Measurements from ENCODE around the gene ZFP36. TPM values are rescaled to one million over a fixed set of nuclear protein-coding genes. Genes with fewer than 3 reads are reported as not detected.
A peak's percentile ranks its signal among the peaks of the same experiment; 100 is the strongest.

Gene ZFP36
- total RNA-seq, 2 donors from 2014 or later = 55.8 to 108 TPM

DNA sequence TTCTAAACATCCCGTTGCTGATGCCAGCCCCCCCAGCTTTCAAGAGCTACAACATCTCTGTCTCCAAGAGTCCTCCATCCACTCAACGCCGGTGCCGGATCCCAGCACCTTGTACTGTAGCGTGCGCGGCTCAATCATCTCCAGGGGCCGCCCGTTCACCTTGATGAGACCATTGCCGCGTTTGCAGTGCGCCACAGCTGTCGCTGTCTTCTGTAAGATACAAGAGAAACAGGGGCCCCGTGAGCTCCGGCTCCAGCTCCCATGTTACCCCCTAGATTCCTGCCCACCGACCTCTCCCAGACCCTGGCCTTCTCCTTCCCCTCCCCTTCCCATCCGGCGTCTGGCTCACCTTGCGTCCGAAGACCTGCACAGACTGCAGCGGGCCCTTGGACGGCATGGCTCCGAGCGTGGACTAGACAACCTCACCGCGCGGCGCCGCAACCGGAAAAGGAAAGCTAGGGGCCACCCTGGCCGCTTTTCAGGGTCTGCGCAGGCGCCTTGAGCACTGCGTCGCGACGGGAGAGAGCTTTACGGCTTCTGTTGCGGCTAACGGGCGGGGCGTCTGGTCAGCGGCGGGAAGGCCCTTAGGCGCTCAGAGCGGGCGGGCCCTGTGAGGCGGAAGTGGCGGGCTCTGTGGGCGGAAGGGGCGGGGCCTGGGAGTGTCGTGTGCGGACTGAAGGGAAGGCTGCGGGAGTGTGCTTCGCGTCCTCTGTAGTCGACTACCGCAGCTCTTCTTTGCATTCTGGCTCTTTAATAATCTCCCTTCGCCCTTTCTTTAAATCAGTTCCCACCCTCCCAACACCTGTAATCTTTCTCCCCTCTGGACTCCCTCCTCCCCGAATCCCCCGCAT is 29.1 kb downstream of the ZFP36 start, which contains the start of gene RPS16:
Gene RPS16, minus strand, starts transcription at position 451 of the 851 bp plus-strand sequence. Its CDS starts 54 bp downstream, at position 397.
- Histone ChIP-seq H3K4me1 (peaks cover 36% of the 10 kb centered on the region), H3K36me3 (replicated peaks in 1 of 2; ENCODE audit: insufficient read depth in 1 of 2, low read depth in 2 of 2) (peaks cover 0 to 13% of the 10 kb centered on the region in 2 donors), H3K4me3 (peak within 1 kb of the TSS; percentile 41 to 98), H3K27ac (peak within 1 kb of the TSS; percentile 74 to 86 (median 77)), H3K9me3 (no peaks in the 10 kb centered on the region), H3K27me3 (no peaks in the 10 kb centered on the region)
- DNase-seq (peak; percentile 99 to 100 (median 99)), ATAC-seq (peak; percentile 99)
- intact Hi-C loops (cut with DNase I) = no loop called here
- WGBS, 2 donors = 0 to 1% methylated on average over 32 to 59 of the region's 61 CpGs
- TF ChIP-seq, protein P1, sequence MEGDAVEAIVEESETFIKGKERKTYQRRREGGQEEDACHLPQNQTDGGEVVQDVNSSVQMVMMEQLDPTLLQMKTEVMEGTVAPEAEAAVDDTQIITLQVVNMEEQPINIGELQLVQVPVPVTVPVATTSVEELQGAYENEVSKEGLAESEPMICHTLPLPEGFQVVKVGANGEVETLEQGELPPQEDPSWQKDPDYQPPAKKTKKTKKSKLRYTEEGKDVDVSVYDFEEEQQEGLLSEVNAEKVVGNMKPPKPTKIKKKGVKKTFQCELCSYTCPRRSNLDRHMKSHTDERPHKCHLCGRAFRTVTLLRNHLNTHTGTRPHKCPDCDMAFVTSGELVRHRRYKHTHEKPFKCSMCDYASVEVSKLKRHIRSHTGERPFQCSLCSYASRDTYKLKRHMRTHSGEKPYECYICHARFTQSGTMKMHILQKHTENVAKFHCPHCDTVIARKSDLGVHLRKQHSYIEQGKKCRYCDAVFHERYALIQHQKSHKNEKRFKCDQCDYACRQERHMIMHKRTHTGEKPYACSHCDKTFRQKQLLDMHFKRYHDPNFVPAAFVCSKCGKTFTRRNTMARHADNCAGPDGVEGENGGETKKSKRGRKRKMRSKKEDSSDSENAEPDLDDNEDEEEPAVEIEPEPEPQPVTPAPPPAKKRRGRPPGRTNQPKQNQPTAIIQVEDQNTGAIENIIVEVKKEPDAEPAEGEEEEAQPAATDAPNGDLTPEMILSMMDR (IDR thresholded peaks at IDR 0.05) = peak in 1 of 7 experiments; percentile 38
- peak; percentile 90 to 98 (median 98) for TF ChIP-seq POLR2A (IDR thresholded peaks at IDR 0.05)

DNA sequence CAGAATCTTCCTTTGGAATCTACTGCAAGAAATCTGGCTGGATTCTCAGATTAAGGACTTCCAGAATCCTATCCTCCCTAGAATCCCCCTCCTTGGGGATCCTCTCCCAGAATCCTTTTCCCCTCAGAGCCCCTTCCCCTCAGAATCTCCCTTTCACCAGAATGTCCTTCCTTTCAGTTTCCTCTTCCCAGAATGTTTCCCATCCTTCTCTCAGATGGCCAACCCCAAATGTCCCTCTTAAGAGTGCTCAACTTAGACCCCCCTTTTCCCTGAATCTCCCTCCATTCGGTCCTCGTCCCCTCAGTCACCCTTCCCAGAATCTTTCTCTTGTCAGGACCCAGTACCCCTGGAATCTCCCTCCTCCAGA is 29.7 kb downstream of the ZFP36 start:
- intact Hi-C loops (cut with DNase I) = no loop called here
- H3K4me3 ChIP-seq = no peak overlapping the region
- 3 to 15% methylated on average over 2 of the region's 2 CpGs for WGBS, 2 donors
- peaks cover 38% of the 10 kb centered on the region for H3K4me1 ChIP-seq
- no peaks in the 10 kb centered on the region for H3K27me3 ChIP-seq
- DNase-seq = no peak
- peak overlapping the region; percentile 71 to 86 (median 75) for H3K27ac ChIP-seq
- H3K36me3 ChIP-seq (replicated peaks in 1 of 2; ENCODE audit: insufficient read depth in 1 of 2, low read depth in 2 of 2) = peaks cover 0 to 13% of the 10 kb centered on the region in 2 donors
- ATAC-seq = no peak
- TF ChIP-seq POLR2A (IDR thresholded peaks at IDR 0.05) = no peak
- TF ChIP-seq, protein P1 (IDR thresholded peaks at IDR 0.05) = no peak
- no peaks in the 10 kb centered on the region for H3K9me3 ChIP-seq

DNA sequence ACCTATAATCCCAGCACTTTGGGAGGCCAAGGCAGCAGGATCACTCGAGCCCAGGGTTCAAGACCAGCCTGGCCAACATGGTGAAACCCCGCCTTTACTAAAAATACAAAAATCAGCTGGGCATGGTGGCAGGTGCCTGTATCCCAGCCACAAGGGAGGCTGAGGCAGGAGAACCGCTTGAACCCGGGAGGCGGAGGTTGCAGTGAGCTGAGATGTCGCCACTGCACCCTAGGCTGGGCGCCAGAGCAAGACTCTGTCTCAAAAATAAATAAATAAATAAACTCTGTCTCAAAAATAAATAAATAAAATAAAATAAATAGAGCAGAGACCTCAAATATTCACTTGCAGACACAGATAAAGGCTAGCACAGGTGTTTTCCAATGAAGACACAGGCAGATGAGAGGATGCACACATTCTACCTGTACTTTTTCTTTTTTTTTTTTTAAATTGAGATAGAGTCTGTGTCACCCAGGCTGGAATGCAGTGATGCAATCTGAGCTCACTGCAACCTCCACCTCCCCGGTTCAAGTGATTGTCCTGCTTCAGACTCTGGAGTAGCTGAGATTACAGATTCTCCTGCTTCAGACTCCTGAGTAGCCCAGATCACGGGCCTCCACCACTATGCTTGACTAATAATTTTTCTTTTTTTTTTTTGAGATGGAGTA is 31.8 kb downstream of the ZFP36 start:
- ATAC-seq (no peak), DNase-seq (no peak)
- Histone ChIP-seq H3K4me1 (peaks cover 37% of the 10 kb centered on the region), H3K9me3 (no peaks in the 10 kb centered on the region), H3K27ac (no peak overlapping the region), H3K36me3 (replicated peaks in 1 of 2; ENCODE audit: insufficient read depth in 1 of 2, low read depth in 2 of 2) (peaks cover 0 to 8% of the 10 kb centered on the region in 2 donors), H3K4me3 (no peak overlapping the region), H3K27me3 (no peaks in the 10 kb centered on the region)
- intact Hi-C loops (cut with DNase I) = no loop called here
- WGBS, 2 donors = 72 to 73% methylated on average over 9 of the region's 9 CpGs
- TF ChIP-seq, protein P1 (IDR thresholded peaks at IDR 0.05) = no peak
- no peak for TF ChIP-seq POLR2A (IDR thresholded peaks at IDR 0.05)

DNA sequence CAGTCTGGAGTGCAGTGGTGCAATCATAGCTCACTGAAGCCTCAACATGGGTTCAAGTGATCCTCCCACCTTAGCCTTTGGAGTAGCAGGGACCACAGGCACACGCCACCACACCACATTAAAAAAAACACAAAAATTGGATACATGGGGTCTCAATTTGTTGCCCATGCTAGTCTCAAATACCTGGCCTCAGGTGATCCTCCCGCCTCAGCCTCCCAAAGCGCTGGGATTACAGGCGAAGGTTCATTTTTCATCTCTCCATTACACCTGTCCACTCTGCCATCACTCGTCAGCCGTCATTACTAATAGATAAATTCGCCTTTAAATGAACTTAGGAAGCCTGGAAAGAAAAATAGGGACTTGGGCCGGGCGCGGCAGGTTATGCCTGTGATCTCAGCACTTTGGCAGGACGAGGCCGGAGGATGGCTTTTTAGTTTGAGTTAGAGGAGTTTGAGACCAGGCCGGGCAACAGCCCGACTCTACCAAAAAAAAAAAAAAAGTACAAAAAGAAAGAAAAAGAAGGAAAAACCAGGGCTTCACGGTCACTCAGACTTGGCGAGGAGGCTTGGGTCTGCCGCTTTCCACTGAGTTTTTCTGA is 38.0 kb downstream of the ZFP36 start:
- 2 to 3% methylated on average over 17 of the region's 17 CpGs for WGBS, 2 donors

More for the DNA sequence above, 38.0 kb downstream of the ZFP36 start:
- Histone ChIP-seq H3K36me3 (replicated peaks in 1 of 2; ENCODE audit: insufficient read depth in 1 of 2, low read depth in 2 of 2) (no peaks in the 10 kb centered on the region), H3K27ac (peak overlapping the region in 3 of 4 donors; percentile 79 to 96 (median 92)), H3K9me3 (no peaks in the 10 kb centered on the region), H3K27me3 (no peaks in the 10 kb centered on the region), H3K4me3 (peak overlapping the region; percentile 13 to 93), H3K4me1 (peaks cover 46% of the 10 kb centered on the region)
- intact Hi-C loops (cut with DNase I) = loop anchor here (10.0 kb wide), 1 partner anchor 90 kb away; the partner anchor contains the start of gene EID2B
- no peak for ATAC-seq
- peak in 1 of 4 donors; percentile 21 for DNase-seq
- TF ChIP-seq, protein P1 (IDR thresholded peaks at IDR 0.05) = no peak
- no peak for TF ChIP-seq POLR2A (IDR thresholded peaks at IDR 0.05)
